Stimulated activated CD4-positive, alpha-beta T cell treated with anti-CD3 and anti-CD28 coated beads, Interleukin-1b, Interleukin-23, amount 100 ng/mL, for 48 hours (primary cell): Measurements from ENCODE around the gene PLK3.
A peak's percentile ranks its signal among the peaks of the same experiment; 100 is the strongest.
"Not testable (repeated sequence)": the region's sequence is repeated elsewhere in the genome, so short reads cannot be mapped to it uniquely, and the experiment has no call there.

Source experiments
- DNase-seq: peaks from one replicate; pipeline ENCODE4 v3.0.0-alpha.2; 2020

Gene PLK3

DNA sequence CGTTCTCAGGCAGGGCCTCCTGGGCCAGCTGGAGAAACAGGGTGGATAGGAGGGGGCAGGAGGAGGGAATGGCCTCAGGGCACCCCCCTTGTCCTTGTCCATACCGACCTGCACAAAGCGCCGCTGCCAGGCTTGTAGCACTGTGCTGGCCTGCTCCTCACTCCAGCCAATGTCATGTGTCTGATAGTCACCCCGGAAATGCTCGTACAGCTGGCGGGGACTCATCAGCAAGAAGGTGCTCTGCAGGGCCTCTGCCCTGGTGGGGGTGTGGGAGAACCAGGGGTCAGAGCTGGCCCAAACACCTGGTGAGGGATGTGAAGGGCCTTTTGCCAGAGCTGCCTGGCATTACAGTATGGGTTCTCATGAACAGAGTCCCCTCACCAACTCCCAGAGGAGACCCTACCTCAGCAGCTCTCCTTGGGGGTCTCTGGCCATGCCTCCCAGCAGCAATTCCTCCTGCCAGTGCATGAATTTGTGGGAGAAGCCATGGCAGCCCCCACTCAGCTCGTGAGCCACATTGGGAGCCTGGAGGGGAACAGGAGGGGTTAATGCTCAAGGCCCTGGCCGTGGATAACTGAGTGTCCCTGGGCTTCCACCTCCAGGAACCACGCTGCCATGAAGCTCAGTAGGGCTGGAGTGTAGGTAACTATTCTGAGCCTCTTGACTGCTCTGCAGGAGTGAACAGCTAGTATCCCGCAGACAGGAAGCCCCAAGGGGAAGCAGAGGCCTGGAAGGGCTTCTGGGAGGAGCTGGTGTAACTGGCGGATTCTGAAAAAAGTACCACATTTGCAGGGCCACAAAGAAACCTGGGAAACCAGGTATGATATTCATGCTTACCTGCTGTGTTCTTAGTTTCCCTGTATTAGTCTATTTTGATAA lies 29.6 kb downstream of the PLK3 start:
- no peak for DNase-seq

DNA sequence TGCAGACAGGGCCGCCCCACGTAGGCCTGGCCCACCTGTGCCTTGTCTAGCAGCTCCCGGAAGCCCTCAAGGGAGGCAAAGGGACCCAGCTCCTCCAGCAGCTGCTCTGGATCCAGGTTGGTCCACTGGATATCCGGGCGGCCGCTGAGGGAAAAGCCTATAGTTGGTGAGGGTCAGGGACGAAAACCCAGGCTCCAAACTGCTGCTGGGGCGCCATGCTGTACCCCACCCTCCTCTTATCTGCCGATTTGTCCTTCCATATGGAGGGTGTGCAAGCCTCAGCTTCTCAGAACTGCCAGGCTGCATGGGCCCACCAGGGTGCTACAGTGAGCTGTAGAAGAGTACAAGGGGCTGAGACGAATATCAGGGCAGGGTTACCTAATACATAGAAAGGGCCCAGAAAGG lies 30.7 kb downstream of the PLK3 start:
- DNase-seq, result no peak

DNA sequence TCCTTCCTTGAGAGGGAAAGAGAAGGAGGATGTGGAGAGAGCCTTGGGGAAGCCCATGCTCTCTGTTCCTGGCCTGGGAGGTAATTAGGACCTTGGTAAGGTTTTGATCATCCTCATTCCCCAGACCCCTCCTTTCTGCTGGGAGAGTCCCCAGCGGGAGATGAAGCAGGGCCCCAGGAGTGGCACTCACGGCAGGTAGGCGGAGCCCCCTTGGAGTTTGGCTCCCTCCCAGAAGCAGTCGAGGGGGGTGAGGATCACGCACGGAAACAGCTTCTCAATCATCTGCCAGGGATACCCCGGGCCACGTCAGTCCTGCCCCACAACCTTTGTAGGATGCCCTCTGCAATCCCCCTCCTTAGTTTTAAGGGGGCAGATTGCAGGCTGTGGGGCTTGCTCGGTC lies 31.3 kb downstream of the PLK3 start:
- no peak for DNase-seq

DNA sequence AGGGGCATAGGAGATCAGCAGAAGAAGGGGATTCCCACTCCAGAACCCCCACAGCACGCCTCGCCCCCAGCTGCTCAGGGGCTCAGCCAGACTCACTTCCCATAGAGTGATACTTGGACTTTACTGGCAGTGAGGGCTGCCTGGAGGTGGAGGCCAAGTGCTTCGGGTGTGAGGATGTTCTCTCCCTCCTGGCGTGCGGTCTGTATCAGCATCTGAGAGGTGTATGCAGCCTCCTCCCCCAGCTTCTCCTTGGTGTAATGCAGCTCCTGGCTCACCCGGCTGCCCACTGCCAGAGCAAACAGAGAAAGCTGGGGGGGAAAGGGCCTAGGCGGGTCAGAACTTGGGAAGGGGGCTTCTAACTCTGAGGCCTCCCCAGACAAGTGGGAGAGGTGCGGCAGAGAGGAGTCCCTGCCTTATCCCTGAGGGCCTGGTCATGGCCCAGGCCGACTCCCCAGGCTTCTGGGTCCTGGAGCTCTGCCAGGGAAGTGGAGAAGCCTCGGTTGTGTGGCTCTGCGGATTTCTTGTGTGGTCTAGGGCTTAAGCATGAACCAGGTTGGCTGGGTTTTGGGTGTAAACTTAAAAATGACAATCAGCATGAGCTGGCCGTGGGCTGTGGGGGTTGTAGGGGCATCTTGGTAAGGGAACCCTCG lies 32.0 kb downstream of the PLK3 start:
- no peak for DNase-seq

DNA sequence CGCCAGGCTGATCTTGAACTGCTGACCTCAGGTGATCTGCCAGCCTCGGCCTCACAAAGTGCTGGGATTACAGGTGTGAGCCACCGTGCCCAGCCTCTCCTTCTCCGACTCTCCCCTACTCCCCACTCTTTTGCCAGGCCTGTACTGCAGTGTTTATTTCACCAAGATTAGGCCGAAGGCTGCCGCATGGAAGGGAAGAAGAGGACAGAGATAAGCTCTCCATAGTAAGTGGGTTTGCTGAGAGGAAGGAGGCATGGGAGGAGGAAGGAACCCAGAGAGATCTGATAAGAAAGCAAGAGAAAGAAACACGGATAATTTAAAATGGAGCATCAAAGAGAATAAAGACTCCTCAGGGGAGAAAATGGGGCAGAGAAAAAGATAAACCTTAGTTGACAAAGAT lies 34.2 kb downstream of the PLK3 start:
- no peak for DNase-seq

DNA sequence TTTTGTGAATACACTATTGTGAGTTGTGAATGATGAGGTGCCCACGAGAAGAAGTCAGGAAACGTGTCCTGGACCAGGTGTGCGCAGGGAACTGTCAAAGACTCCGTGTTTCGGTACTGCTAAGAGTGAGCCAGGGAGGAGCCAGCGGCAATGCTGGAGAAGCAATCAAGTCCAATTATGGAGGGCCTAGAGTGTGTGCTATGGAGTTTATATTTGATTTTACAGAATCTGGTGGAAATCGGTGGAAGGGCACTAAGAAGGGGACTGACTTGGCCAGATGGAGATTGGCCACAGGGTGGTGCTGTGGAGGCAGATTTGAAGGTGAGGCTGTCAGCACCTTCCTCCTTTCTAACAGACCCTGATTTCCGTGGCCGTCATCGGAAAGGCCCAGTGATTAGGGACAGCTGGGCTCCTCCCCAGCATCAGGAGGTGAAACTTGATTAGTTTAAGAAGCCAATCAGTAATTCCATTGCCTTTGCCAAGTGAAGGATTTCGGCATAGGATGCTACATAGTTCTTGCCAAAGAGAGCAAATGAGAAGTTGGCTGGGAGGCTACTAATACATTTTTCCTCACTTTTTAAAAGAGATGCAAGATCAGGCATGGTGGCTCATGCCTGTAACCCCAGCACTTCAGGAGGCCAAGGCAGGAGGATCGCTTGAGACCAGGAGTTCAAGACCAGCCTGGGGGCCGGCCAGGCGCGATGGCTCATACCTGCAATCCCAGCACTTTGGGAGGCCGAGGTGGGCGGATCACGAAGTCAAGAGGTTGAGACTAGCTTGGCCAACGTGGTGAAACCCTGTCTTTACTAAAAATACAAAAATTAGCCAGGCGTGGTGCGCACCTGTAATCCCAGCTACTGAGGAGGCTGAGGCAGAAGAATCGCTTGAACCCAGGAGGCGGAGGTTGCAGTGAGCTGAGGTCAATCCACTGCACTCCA lies 35.8 kb downstream of the PLK3 start:
- peak; percentile 88 for DNase-seq

DNA sequence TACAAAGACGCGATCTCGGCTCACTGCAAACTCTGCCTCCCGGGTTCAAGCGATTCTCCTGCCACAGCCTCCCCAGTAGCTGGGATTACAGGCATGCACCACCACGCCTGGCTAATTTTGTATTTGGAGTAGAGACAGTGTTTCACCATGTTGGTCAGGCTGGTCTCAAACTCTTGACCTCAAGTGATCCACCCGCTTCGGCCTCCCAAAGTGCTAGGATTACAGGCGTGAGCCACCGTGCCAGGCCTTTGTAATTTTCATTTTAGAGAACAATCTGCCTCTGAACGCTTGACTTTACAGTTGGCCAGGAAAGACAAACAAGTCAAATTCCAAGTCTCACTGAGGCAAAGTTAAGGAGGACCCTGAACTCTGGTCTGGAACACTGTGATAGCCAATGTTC lies 38.1 kb downstream of the PLK3 start:
- not testable (repeated sequence) for DNase-seq

DNA sequence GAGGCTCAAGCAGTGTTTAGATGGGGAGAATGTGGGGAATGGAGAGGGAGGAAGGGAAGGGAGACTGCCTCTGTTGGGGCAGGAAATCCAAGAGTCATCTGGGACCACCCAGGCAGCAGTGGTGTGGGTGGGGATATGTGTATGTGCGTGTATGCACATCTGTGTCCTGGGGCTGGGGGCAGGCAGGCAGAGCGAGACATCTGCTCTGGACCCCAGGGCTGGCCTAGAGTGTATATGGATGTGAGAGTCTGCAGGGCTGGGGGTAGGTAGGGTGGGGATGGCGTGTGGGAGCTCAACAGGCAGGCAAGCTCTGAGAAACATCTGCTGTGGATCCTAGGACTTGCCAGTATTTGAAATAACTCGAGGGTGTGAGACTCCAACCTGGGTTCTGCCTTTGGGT lies 39.4 kb downstream of the PLK3 start:
- DNase-seq, result no peak

DNA sequence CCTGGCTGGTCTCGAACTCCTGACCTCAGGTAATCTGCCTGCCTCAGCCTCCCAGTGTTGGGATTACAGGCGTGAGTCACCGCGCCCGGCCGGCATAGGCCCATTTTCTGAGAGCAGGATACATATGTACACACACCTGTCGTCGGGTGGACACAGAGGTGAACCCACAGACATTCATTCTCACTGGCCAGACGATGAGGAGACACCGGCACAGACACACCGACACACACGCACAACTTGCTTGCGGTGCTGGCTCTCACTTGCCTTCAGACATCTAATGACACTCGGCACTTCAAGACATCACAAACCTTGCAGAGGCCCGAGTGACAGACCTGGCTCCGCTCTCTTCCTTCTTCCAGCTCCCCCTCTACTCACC lies 42.3 kb downstream of the PLK3 start:
- DNase-seq, result no peak

DNA sequence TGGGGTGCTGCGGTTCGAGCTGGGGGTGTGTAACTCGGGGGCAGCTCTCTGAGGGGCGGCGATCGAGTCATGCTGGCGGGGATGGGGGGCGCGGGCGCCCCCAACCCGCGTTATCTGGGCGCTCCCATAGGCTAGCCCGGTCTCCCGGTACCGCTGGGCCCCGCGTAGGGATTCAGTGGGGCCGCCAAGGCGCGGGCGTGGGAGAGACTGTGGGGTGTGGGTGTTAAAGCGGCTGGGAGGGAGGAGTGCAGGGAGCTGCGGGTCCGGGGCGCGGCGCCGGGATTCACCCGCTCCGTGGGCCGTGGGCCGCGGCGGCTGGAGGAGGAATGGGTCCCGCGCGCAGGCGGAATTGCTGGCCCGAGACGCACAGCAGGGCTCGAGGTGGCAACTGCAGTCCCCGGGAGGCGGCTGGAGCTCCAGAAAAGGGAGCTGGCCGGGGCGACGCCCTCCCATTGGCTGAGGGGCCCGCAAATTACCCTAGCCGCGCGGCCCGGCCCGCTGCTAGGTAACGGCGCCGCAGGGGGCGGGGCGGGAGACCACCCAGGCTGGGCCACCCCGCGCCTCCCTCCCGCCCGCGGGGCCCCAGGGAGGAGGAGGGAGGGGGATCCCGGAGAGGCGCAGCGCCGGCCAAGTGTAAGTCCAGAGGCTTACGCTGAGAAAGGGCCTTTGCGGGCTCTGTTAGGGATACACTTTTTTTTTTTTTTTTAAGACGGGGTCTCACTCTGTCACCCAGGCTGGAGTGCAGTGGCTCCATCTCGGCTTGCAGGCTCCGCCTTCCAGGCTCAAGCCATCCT lies 42.9 kb downstream of the PLK3 start, which contains the start of gene PTCH2:
Gene PTCH2 (minus strand): TSS at position 392 of the 794 bp plus-strand sequence. CDS start 321 bp downstream, at position 71.
- DNase-seq, result no peak

DNA sequence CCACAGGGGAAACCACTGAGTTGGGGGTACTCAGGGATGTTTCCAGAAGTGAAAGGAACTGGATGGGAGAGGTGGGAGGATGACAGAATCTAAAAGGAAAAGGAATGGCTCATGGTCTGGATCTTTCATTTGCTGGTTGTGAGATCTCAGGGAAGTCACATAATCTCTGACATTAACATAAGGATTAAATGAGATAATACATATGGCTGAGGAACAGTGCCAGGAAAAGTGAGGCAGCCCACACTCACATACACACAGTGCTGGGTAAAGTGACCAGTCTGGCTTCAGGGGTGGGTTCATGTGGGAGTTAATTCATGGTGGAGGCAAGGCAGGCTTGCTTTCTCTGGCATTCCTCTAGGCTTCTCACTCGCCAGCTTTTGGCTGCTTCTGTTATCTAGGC lies 46.8 kb downstream of the PLK3 start:
- no peak for DNase-seq

DNA sequence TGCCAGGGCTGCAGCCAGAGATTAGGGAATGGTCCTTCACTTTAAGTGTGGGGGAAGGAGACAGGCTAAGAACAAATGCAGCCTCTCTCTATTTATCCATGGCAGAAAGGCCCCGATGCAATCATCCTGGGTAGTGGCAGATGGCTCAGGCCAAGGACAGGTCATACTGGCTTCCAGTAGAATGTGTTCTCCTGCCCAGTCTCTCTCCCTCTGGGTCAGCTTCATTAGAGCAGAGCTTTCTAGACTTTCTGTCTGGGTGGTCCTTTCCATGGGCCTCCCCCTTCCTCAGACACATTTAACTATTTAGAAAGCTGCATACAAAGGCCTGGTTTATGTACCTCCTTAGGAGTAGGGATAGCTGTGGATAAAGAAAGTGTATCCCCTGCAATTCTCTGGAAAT lies 47.7 kb downstream of the PLK3 start:
- DNase-seq, result no peak

DNA sequence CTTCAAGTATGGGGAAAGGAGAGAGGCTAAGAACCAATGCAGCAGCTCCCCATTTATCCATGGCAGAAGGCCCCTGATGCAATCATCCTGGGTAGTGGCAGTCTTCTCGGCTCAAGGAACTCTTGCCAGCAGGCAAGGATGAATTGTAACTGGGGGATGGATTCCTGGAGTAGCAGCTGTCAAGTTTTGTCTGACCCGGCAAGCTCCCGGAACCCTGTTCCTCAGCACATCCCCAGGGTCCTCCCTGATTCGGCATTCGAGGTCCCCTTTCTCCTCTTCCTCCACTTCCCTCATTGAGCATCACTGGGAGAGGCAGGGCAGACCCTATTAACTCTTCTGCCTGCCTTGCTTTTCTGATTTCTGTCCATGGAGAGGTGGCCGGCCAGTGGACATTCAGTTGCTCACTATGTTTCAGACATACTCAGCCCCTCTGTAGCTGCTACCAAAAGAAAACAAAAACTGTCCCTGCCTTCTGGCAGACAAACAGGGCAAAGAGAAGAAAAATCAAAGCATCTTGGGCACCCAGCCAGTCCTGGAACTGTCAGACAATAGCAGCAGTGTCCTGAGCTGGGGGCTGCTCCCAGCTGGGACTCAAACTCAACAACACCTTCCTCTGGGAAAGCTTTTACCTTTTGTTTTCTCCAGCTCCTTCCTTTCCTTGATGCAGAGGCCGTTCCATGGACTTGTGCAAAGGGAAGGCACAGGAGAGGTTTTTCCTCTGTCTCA lies 48.4 kb downstream of the PLK3 start:
- no peak for DNase-seq

DNA sequence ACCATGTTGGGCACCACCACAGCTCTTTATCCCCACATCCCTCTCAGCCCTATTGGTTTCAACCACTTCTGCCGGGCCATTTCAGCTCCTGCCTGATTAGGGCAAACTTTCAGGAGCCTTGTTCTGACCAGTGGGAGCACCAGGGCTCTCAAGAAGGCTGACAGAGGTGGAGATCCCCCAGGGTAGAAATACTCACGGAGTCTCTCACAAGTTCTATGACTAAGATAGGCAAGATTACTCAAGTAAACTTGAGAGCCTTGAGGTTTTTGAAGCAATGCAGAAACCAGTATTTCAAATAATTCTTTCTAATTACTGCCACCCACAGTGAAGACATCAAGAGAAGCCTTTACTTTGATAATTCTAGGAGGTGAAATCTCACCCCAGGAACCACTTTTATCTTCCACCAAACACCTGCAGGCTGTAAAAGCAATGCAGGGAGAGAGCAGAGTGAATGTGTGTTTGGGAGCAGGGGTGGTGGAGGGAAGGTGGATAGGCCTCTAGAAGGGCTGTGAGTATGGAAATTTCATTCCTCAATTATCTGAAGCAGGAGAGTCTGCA lies 49.5 kb downstream of the PLK3 start:
- DNase-seq, result peak; percentile 14

DNA sequence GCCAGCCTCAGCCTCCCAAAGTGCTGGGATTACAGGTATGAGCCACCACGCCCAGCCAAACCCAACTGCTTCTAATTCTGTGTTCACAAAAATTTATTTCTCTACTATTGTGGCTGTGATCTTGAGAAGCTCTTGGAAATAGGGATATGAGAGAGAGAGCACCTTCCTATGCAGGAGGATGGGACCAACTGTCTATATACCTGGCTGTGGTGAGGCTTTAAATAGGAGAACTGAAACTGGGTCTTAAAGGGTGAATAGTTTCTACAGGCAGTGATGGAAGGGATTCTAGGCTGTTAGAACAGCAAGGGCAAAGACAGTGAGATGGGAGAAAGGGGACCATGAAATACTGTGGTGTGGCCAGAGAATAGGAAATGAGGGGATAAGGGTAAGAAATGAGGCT lies 51.1 kb downstream of the PLK3 start:
- no peak for DNase-seq

DNA sequence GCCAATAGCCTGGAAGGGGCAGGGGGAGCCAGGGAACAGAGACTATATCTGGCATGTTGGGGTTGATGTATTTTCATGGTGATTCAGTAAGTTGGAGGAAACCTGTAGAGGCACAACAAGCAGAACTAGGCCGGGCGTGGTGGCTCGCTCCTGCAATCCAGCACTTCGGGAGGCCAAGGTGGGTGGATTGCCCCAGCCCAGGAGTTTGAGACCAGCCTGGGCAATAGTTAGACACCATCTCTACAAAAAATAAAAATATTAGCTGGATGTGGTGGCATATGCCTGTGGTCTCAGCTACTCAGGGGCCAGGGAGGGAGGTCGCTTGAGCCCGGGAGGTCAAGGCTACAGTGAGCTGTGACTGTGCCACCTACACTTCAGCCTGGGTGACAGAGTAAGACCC lies 53.0 kb downstream of the PLK3 start:
- DNase-seq, result no peak

DNA sequence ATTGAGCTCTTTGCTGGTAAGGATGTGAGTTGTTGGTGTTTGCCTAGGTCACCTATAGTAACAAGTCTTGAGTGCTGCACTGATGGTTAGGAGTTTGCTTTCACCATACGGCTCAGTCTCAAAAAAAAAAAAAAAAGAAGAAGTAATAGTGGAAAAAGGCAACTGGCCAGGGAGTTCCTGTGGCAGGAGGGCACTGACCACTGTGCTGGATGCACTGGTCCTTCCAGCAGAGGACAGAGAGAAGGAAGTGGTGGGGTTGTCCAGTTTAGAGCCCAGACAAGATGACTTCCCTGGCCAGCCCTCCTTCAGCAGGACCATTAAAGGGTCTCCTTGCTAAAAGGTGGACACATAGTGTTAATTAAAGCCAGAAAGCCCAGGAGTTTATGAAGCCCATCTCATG lies 54.8 kb downstream of the PLK3 start:
- no peak for DNase-seq
